Left forelimb (tissue), 1 donor: Measurements from ENCODE around the gene ATG4B.
"Not testable (repeated sequence)": the region's sequence is repeated elsewhere in the genome, so short reads cannot be mapped to it uniquely, and the experiment has no call there.

ENCODE experiments used
- DNase-seq: peaks from one replicate; pipeline ENCODE4 v3.0.0-alpha.2; 2018; ENCODE audit warnings: low spot score

Gene ATG4B

GRCh38 chr2:241640165-241640795 lies 2.8 kb downstream of the ATG4B start:
- DNase-seq, result no peak

- DNase-seq, result no peak
Observed at GRCh38 chr2:241641631-241642030, 4.1 kb downstream of the ATG4B start.

GRCh38 chr2:241645056-241645914 lies 7.8 kb downstream of the ATG4B start:
- DNase-seq, result no peak

- no peak for DNase-seq
Observed at GRCh38 chr2:241645915-241646645, 8.6 kb downstream of the ATG4B start.

GRCh38 chr2:241648453-241648852 lies 11.0 kb downstream of the ATG4B start:
- no peak for DNase-seq

GRCh38 chr2:241649404-241649803 lies 11.9 kb downstream of the ATG4B start:
- DNase-seq, result no peak

GRCh38 chr2:241649927-241650326 lies 12.4 kb downstream of the ATG4B start:
- no peak for DNase-seq

GRCh38 chr2:241652142-241652541 lies 14.6 kb downstream of the ATG4B start:
- no peak for DNase-seq

GRCh38 chr2:241652722-241653121 lies 15.2 kb downstream of the ATG4B start:
- DNase-seq, result no peak

GRCh38 chr2:241653210-241653750 lies 15.8 kb downstream of the ATG4B start:
- DNase-seq, result no peak

- DNase-seq, result no peak
Observed at GRCh38 chr2:241654551-241654950, 17.1 kb downstream of the ATG4B start.

- DNase-seq, result no peak
Observed at GRCh38 chr2:241655516-241656189, 18.2 kb downstream of the ATG4B start.

GRCh38 chr2:241656190-241656741 lies 18.8 kb downstream of the ATG4B start:
- DNase-seq, result no peak

- no peak for DNase-seq
Observed at GRCh38 chr2:241657786-241658254, 20.3 kb downstream of the ATG4B start.

GRCh38 chr2:241658296-241658695 lies 20.8 kb downstream of the ATG4B start:
- DNase-seq, result no peak

GRCh38 chr2:241659150-241659739 lies 21.8 kb downstream of the ATG4B start:
- no peak for DNase-seq

GRCh38 chr2:241660593-241661213 lies 23.2 kb downstream of the ATG4B start:
- DNase-seq, result no peak

- DNase-seq, result not testable (repeated sequence)
Observed at GRCh38 chr2:241662731-241663130, 25.2 kb downstream of the ATG4B start.

GRCh38 chr2:241665731-241666440 lies 28.4 kb downstream of the ATG4B start:
- no peak for DNase-seq
